GM12875 (cell line): Measurements from ENCODE around the gene BANK1.

Source experiments
- H3K4me3 ChIP-seq: one replicate; pipeline ENCODE4 v1.5.1; 2011; ENCODE audit warnings: low read depth, low read length, control low read depth
- CTCF ChIP-seq: IDR thresholded peaks from 2 replicates; pipeline ENCODE4 v1.5.1; 2011; ENCODE audit warnings: low read depth, mild to moderate bottlenecking, control low read depth, inconsistent platforms, low read length, moderate library complexity, borderline replicate concordance; ENCODE audit not compliant: insufficient read depth

BANK1 gene

GRCh38 chr4:102103368-102103767 lies 312.8 kb downstream of the BANK1 start:
- no peak for TF ChIP-seq CTCF
- H3K4me3 ChIP-seq: no peak overlapping the region

- TF ChIP-seq CTCF: no peak
- H3K4me3 ChIP-seq: no peak overlapping the region
Measured at GRCh38 chr4:102104278-102104677, 313.7 kb downstream of the BANK1 start.

GRCh38 chr4:102105983-102106382 lies 315.5 kb downstream of the BANK1 start:
- no peak for TF ChIP-seq CTCF
- H3K4me3 ChIP-seq: no peak overlapping the region

- TF ChIP-seq CTCF: no peak
- H3K4me3 ChIP-seq: no peak overlapping the region
Measured at GRCh38 chr4:102114118-102114630, 323.6 kb downstream of the BANK1 start.

DNA sequence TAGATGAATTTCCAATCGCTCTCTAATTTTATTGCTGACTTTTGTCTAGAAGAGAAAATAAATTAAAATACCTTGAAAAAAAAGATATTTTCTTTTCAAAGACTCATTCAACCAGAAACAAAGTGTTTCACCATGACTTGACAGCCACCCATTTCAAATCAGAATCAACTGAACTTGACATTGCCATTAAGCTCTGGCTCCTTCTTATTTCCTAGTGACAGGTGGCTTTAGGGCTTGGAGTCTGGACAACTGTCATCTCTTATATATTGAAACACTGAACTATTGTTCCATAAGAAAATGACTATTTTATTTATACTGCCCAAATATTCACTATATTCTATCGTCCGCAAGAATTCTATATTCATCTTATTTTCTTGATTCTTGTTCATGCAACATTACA lies 325.6 kb downstream of the BANK1 start:
- no peak overlapping the region for H3K4me3 ChIP-seq
- TF ChIP-seq CTCF: no peak

DNA sequence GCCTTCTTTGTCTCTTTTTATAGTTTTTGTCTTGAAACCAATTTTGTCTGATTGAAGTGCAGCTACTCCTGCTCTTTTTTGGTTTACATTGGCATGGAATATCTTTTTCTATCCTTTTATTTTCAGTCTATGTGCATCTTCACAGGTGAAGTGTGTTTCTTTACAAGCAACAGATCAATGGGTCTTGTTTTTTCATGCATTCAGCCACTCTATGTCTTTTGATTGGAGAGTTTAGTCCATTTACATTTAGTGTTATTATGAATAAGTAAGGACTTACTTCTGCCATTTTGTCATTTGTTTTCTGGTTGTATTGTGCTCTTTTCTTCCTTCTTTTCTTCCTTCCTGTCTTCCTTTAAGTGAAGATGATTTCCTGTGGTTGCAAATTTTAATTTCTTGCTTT lies 330.3 kb downstream of the BANK1 start:
- no peak overlapping the region for H3K4me3 ChIP-seq
- TF ChIP-seq CTCF: no peak
